HG03558 (cell line): ENCODE measurements around the gene TYRO3.

Experiments used
- ATAC-seq: cut with Tn5 transposase; IDR thresholded peaks from one replicate; pipeline ENCODE4 v1.9.1; 2021; ENCODE audit warnings: moderate number of reproducible peaks; ENCODE audit not compliant: unreplicated experiment; ENCODE audit errors: extremely low read depth

Gene TYRO3

DNA sequence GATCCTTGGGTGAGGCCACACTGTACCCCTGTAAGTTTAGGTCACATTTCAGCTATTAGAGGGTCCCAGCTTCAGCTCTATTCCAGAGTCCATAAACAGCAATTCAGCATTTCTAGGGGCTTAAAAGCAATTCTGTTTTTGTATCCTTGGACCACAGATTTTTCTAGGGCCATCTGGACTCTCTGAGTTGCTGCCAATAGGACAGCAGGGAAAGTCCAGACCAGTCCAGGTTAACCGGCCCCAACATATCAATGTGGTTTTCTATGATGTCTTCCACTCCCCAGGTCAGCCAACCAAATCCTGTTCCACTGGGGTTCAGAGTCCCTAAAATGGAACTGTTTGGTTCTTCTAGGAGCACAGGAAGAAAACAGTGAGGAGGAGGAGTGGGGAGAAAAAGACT lies 40.0 kb downstream of the TYRO3 start:
- no peak for ATAC-seq

- ATAC-seq = no peak
Measured at GRCh38 chr15:41603411-41603935, 44.5 kb downstream of the TYRO3 start.

GRCh38 chr15:41603941-41604911 lies 45.2 kb downstream of the TYRO3 start:
- no peak for ATAC-seq

GRCh38 chr15:41605566-41605965 lies 46.6 kb downstream of the TYRO3 start:
- ATAC-seq = no peak

DNA sequence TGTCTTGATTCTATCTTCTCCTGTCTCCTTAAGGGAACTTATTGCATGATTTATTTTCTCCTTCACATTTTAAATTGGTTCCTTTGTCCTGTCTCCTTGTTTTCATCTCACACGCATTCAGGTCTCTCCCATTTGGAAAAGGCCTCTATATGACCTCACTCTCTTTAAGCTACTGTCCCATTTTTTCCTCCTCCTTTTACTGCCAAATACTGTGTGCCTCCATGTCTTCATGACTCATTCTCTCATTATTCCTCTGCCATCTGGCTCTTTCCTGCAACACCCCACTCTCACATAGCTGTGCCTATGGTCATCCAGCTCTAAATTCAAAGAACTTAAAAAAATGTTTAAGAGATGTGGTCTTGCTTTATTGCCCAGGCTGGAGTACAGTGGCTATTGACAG lies 48.0 kb downstream of the TYRO3 start:
- ATAC-seq = no peak

DNA sequence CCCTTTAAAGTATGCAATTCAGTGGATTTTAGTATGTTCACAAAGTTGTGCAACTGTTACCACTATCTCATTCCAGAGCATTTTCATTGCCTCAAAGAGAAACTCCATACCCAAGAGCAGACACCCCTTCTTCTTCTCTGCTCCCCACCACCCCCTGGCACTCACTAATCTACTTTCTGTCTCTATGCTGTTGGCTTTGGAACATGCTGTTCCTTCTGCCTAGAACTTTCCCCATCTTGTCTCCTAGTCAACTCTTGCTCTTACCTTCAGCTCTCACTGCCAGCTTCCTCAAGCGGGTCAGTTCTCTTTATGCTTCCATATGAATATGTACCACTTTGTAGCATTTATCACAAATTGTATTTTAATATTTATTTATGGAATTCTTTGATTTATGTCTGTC lies 50.1 kb downstream of the TYRO3 start:
- ATAC-seq = no peak

GRCh38 chr15:41610048-41610447 lies 51.0 kb downstream of the TYRO3 start:
- no peak for ATAC-seq

GRCh38 chr15:41620536-41621199 lies 61.7 kb downstream of the TYRO3 start:
- ATAC-seq = no peak

GRCh38 chr15:41621200-41622193 lies 62.5 kb downstream of the TYRO3 start:
- ATAC-seq = no peak

DNA sequence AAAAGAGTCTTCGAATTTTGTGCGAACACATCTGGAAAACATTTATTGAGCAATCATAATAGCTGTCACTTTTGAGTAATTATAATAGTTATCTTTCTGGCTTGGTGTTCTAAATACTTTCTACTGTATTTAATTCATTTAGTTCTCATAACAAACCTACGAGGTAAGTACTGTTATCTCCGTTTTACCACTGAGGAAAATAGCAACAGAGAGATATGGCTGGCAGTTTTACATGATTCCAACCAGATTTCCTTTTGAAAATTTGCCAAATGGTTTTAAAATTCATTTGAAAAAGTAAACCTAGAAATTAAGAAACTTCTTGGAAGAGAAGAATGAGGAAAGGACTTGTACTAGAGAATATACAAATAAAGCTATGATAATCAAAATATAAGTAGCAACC lies 63.9 kb downstream of the TYRO3 start:
- ATAC-seq = no peak

DNA sequence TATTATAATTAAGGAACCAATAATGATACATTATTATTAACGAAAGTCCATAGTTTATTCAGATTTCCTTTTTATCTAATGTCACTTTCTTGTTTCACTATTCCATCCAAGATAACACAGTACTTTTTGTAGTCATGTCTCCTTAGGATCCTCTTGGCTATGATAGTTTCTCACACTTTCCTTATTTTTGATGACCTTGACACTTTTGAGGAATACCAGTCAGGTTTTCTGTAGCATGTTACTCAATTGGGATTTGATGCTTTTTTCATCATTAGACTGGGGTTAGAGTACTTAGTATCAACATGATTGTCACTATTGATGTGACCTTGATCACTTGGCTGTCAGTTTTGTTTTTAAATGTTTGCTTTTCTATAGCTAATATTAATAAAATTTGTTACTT lies 68.2 kb downstream of the TYRO3 start:
- no peak for ATAC-seq

GRCh38 chr15:41629463-41629862 lies 70.5 kb downstream of the TYRO3 start:
- no peak for ATAC-seq

DNA sequence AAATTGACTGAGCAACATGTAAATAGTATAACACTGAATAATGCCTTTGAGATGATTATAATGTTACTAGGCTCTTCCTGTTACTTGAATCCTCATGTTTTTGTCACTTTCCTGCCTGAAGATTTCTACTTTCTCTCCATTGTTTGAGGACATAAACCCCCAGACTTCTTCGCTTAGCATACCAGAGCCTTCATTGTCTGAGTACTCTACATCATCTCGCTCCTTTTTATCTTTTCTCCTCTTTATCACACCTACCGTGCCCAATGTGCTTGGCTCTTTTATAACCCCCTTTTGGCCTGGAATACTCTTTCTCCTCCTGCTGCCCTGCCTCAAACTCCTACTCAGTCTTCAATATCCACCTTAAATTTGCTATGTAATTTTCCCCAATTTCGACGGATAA lies 70.9 kb downstream of the TYRO3 start:
- ATAC-seq = no peak

GRCh38 chr15:41630616-41631217 lies 71.7 kb downstream of the TYRO3 start:
- ATAC-seq = no peak

GRCh38 chr15:41631880-41632470 lies 73.0 kb downstream of the TYRO3 start:
- ATAC-seq = no peak
